Prostate gland (tissue), 2 donors: ENCODE measurements around the gene SNED1. TPM values are rescaled to one million over a fixed set of nuclear protein-coding genes. Genes with fewer than 3 reads are reported as not detected.

Experiments used
- DNase-seq: peaks from one replicate; pipeline ENCODE4 v3.0.0-alpha.2; 2019; ENCODE audit warnings: low spot score
- H3K27ac ChIP-seq, 2 donors: fragments of 200-600 bp; sonication (generic); 2 replicates each; pipeline ENCODE4 v1.5.1; 2017 to 2019
- H3K27me3 ChIP-seq: fragments of 200-600 bp; sonication (generic); replicated peaks from 2 replicates; pipeline ENCODE4 v1.5.1; 2019; ENCODE audit not compliant: insufficient read depth
- H3K36me3 ChIP-seq, 2 donors: fragments of 200-600 bp; sonication (generic); 1 replicate in 1 of 2; 2 replicates in 1 of 2; pipeline versions ENCODE4 v1.5.1 to v1.8.1; 2017 to 2019
- H3K4me1 ChIP-seq: fragments of 200-600 bp; sonication (generic); replicated peaks from 2 replicates; pipeline ENCODE4 v1.5.1; 2019
- H3K4me3 ChIP-seq, 2 donors: fragments of 200-600 bp; sonication (generic); 2 replicates each; pipeline ENCODE4 v1.5.1; 2017 to 2019
- H3K9me3 ChIP-seq: fragments of 200-600 bp; sonication (generic); 2 replicates; pipeline ENCODE4 v1.5.1; 2017
- POLR2A ChIP-seq: fragments of 450-650 bp; IDR thresholded peaks from one replicate; pipeline ENCODE4 v1.6.1; 2016; ENCODE audit warnings: antibody characterized with exemption, mild to moderate bottlenecking
- POLR2AphosphoS5 ChIP-seq: sonication (generic); formaldehyde crosslinking; IDR thresholded peaks from one replicate; pipeline ENCODE4 v1.6.1; 2017; ENCODE audit warnings: antibody characterized with exemption
- WGBS: methylation state at CpG from one replicate; pipeline ENCODE4 v1.1.5; 2018; 5-methylcytosine and 5-hydroxymethylcytosine counted together
- intact Hi-C: fragments of 100-400 bp; cut with DNase I; formaldehyde crosslinking; loops from one replicate; pipeline ENCODE4 v1.14.2; 2022
- total RNA-seq, 2 donors: library from RNA; depleted of rRNA; stranded (reverse); fragments of >200 nt; gene quantifications; one replicate each; pipeline ENCODE4 v1.1.0, GENCODE V29; 2016
- TF ChIP-seq, protein P1 (sequence below), 4 experiments: fragments of 200-600 bp in 2 of 4; fragments of 450-650 bp in 2 of 4; sonication (generic) in 2 of 4; IDR thresholded peaks; 1 replicate in 3 of 4; 2 replicates in 1 of 4; pipeline ENCODE4 v1.5.1; 2016 to 2019; ENCODE audit warnings: antibody characterized with exemption in 4 of 4, mild to moderate bottlenecking in 2 of 4, moderate library complexity in 2 of 4

SNED1 gene
- total RNA-seq, 2 donors from 2014 or later: 32.0 to 115 TPM

DNA sequence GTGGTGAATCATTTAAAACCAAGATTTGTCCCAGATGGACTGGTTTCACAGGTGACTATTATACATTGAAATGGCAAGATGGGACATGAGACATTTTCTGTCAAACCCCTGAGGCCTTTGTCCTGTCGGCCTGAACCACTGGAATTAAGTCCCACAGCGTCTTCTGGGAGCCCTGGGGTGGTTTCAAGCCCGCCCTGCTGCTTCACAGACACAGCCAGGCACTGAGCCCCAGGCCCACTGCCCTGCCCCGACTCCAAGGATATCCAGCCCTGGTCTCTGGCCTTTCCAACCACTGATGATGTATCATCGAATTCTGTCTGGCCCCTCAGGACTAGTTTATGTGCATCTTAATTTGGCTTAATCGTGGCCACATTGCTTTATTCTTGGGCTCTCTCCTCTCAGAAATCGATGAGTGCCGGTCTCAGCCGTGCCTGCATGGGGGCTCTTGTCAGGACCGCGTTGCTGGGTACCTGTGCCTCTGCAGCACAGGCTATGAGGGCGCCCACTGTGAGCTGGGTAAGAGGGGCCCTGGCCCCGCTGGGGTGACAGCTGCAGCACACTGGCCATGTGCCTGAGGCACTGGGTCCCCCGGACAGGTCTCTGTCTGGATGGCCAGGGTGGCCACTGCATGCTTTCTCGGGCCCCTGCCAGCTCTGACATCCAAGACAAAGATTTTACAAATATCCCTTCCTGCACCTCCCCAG lies 64.1 kb downstream of the SNED1 start:
- no peaks in the 10 kb centered on the region for H3K9me3 ChIP-seq
- H3K27ac ChIP-seq: peak overlapping the region; percentile 40 to 55
- H3K27me3 ChIP-seq: no peaks in the 10 kb centered on the region
- intact Hi-C loops: no loop called here
- DNase-seq: no peak
- no peak overlapping the region for H3K4me3 ChIP-seq
- 73% methylated on average over 15 of the region's 15 CpGs for whole genome bisulfite sequencing
- no peaks in the 10 kb centered on the region for H3K36me3 ChIP-seq
- TF ChIP-seq POLR2A (no peak), POLR2AphosphoS5 (no peak)
- TF ChIP-seq, protein P1, sequence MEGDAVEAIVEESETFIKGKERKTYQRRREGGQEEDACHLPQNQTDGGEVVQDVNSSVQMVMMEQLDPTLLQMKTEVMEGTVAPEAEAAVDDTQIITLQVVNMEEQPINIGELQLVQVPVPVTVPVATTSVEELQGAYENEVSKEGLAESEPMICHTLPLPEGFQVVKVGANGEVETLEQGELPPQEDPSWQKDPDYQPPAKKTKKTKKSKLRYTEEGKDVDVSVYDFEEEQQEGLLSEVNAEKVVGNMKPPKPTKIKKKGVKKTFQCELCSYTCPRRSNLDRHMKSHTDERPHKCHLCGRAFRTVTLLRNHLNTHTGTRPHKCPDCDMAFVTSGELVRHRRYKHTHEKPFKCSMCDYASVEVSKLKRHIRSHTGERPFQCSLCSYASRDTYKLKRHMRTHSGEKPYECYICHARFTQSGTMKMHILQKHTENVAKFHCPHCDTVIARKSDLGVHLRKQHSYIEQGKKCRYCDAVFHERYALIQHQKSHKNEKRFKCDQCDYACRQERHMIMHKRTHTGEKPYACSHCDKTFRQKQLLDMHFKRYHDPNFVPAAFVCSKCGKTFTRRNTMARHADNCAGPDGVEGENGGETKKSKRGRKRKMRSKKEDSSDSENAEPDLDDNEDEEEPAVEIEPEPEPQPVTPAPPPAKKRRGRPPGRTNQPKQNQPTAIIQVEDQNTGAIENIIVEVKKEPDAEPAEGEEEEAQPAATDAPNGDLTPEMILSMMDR (IDR thresholded peaks at IDR 0.05): no peak
- peaks cover 10% of the 10 kb centered on the region for H3K4me1 ChIP-seq

DNA sequence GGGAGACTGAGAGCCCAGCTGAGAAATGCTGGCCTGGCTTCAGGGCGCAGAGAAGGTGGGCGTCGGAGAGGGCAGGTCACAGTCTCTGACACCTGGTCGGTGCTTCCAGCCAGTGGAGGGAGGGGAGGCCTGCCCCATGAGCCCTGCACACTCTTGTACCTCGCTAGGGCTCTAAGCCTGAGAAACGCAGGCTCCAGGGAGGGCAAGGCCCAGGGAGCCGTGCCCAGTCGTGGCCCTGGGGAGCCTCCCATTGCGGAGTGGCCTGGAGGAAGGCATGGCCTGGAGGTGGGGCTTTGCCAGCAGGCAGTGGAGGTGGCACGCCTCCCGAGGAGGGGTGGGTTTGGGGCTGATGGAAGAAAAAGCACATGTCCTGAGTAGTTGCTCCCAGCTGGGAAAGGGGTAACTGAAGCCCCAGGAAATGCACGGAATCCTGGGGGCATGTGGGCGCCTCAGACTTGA lies 64.7 kb downstream of the SNED1 start:
- intact Hi-C loops: no loop called here
- no peak for DNase-seq
- no peaks in the 10 kb centered on the region for H3K36me3 ChIP-seq
- peak overlapping the region in 1 of 2 donors; percentile 55 for H3K27ac ChIP-seq
- H3K9me3 ChIP-seq: no peaks in the 10 kb centered on the region
- H3K27me3 ChIP-seq: no peaks in the 10 kb centered on the region
- WGBS: 48% methylated on average over 13 of the region's 13 CpGs
- no peak for TF ChIP-seq POLR2A
- no peak for TF ChIP-seq POLR2AphosphoS5
- TF ChIP-seq, protein P1 (IDR thresholded peaks at IDR 0.05): no peak
- H3K4me1 ChIP-seq: peaks cover 10% of the 10 kb centered on the region
- peak overlapping the region; percentile 28 to 46 for H3K4me3 ChIP-seq

DNA sequence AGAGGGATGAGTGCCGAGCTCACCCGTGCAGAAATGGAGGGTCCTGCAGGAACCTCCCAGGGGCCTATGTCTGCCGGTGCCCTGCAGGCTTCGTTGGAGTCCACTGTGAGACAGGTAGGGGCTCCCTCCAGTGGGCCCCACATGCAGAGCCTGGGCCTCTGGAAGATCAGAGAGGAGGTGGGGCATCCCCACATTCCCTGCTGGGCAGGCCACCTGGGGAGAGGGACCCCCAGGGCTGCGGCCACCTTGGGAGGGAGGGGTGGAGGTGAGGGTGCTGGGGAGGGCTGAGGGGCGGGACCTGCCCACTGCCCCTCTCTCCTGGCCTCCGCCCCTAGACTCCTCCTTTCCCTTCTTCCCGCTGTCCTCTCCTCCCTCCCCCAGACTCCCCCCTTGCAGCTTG lies 65.2 kb downstream of the SNED1 start:
- Histone ChIP-seq H3K4me1 (peaks cover 10% of the 10 kb centered on the region), H3K9me3 (no peaks in the 10 kb centered on the region), H3K4me3 (peak overlapping the region; percentile 28 to 46), H3K36me3 (no peaks in the 10 kb centered on the region), H3K27ac (peak overlapping the region; percentile 51 to 55), H3K27me3 (no peaks in the 10 kb centered on the region)
- intact Hi-C loops: no loop called here
- no peak for TF ChIP-seq POLR2AphosphoS5
- no peak for TF ChIP-seq POLR2A
- TF ChIP-seq, protein P1 (IDR thresholded peaks at IDR 0.05): peak in 2 of 4 experiments; percentile 38 to 40
- DNase-seq: no peak
- WGBS: 18% methylated on average over 4 of the region's 8 CpGs

DNA sequence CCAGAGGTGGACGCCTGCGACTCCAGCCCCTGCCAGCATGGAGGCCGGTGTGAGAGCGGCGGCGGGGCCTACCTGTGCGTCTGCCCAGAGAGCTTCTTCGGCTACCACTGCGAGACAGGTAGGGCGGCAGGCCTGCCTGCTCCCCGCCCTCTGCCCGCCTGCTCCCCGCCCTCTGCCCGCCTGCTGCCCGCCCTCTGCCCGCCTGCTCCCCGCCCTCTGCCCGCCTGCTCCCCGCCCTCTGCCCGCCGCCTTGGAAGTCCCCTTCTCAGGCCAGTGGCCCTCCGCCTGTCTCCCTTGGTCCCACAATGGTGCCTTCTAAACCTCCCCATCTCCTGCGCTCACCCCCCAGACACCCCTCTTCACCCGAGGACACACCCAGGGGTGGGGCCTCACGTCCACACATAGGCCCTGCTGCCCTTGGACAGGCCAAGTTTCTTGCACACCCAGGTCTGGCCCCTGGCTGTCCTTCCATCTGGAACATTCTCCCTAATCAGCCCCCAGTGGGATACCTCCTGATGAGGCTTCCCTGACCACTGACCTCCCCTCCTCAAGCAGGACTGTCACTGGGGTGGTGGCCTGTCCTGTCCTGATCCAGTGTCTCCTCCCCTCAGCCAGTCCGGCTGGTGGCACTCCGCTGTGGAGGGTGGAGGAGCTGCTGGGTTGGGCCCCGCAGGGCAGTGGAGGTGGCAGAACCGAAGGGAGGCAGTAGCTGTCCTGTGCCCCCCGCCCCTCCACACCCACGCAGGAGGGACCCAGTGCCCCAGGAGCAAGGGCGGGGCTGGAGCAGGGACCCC lies 65.8 kb downstream of the SNED1 start:
- intact Hi-C loops: no loop called here
- H3K36me3 ChIP-seq: no peaks in the 10 kb centered on the region
- peak overlapping the region; percentile 51 for H3K27ac ChIP-seq
- DNase-seq: peak; percentile 69
- H3K9me3 ChIP-seq: no peaks in the 10 kb centered on the region
- peak; percentile 46 for TF ChIP-seq POLR2AphosphoS5
- TF ChIP-seq, protein P1 (IDR thresholded peaks at IDR 0.05): no peak
- TF ChIP-seq POLR2A: peak; percentile 73
- WGBS: 12% methylated on average over 21 of the region's 32 CpGs
- peaks cover 10% of the 10 kb centered on the region for H3K4me1 ChIP-seq
- H3K27me3 ChIP-seq: no peaks in the 10 kb centered on the region
- H3K4me3 ChIP-seq: peak overlapping the region; percentile 28 to 46
